Epithelial cell of esophagus (primary cell): ENCODE data around the gene AGXT2.

ENCODE experiments used
- DNase-seq: peaks from one replicate; pipeline ENCODE4 v3.0.0; 2010; ENCODE audit warnings: low read depth
- H3K4me3 ChIP-seq: 2 replicates; pipeline ENCODE4 v1.5.1; 2011; ENCODE audit warnings: mild to moderate bottlenecking, low read length, control low read depth
- TF ChIP-seq, protein P1 (sequence below): IDR thresholded peaks from 2 replicates; pipeline ENCODE4 v1.5.1; 2011; ENCODE audit warnings: low read depth, mild to moderate bottlenecking, low read length, control low read depth, inconsistent platforms; ENCODE audit not compliant: insufficient read depth; ENCODE audit errors: missing control alignments

Gene AGXT2

GRCh38 chr5:34967540-34967939 is 80.2 kb downstream of the AGXT2 start:
- DNase-seq: no peak
- no peak overlapping the region for H3K4me3 ChIP-seq
- TF ChIP-seq, protein P1, sequence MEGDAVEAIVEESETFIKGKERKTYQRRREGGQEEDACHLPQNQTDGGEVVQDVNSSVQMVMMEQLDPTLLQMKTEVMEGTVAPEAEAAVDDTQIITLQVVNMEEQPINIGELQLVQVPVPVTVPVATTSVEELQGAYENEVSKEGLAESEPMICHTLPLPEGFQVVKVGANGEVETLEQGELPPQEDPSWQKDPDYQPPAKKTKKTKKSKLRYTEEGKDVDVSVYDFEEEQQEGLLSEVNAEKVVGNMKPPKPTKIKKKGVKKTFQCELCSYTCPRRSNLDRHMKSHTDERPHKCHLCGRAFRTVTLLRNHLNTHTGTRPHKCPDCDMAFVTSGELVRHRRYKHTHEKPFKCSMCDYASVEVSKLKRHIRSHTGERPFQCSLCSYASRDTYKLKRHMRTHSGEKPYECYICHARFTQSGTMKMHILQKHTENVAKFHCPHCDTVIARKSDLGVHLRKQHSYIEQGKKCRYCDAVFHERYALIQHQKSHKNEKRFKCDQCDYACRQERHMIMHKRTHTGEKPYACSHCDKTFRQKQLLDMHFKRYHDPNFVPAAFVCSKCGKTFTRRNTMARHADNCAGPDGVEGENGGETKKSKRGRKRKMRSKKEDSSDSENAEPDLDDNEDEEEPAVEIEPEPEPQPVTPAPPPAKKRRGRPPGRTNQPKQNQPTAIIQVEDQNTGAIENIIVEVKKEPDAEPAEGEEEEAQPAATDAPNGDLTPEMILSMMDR: no peak

- TF ChIP-seq, protein P1: no peak
- H3K4me3 ChIP-seq: no peak overlapping the region
- DNase-seq: peak; percentile 62
Observed at GRCh38 chr5:34959323-34959722, 88.4 kb downstream of the AGXT2 start.

DNA sequence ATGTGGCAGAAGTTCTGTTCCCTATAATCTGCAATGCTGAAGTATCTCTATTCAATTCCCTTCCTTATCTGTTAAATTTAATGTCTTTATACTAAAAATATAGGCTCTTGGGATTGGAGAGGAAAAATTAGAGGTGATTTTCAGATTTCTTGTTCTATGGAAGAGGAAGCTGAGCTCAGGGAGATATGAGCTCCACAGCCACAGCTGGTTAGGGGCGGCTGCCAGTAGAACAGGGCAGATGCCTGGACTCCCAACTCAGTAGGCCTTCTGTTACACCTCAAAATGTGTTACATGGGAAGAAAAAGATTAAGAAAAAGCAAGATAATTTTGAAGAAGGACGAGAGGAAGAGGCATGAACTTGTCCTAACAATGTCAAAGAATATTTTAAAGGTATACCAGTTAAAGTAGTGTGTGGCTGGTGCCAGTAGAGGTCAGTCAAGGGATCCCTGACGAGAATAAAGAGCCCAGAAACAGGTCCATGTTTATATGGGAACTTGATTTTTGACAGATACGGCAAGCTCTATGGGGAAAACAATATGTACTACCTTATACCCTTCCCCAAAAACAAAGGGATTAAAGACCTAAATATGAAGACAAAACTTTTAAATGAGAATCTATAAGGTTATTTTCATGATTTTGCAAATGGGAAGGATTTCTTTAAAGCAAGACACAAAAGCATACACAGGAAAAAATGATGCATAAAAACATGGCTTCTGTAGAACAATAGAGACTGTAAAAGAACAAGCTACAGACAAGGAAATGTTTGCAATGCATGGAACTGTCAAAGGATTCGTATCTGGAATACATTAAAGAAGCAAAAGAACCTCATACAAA is 89.7 kb downstream of the AGXT2 start:
- no peak overlapping the region for H3K4me3 ChIP-seq
- DNase-seq: peak; percentile 45
- TF ChIP-seq, protein P1: peak; percentile 73

DNA sequence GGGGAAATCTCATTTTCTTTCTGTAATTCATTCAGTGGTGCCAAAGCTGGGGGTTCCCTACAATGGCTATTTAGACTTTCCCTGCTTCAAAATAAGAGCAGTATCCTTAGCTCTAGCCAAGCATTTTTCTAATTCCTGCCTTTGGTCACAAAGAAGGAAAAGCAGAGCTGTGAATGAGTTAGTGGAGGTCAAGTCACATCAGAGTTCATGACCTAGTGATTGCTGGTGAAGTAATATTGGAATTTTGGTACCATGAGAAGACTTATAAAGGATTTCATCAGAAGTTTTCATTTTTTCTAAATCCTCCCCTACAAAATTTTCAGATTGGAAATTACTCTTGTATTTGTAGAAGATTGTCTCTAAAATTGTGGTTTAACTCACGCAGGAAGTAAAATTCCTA is 90.4 kb downstream of the AGXT2 start:
- TF ChIP-seq, protein P1: no peak
- H3K4me3 ChIP-seq: no peak overlapping the region
- no peak for DNase-seq
